GM10266 (cell line): ENCODE measurements around the gene ARHGAP8.

Experiments
- DNase-seq: peaks from one replicate; pipeline ENCODE4 v3.0.0; 2012; ENCODE audit errors: extremely low spot score
- TF ChIP-seq, protein P1 (sequence below): IDR thresholded peaks from 2 replicates; pipeline ENCODE4 v1.5.1; 2012; ENCODE audit warnings: mild to moderate bottlenecking, low read depth; ENCODE audit not compliant: control insufficient read depth, insufficient read depth; ENCODE audit errors: missing control alignments

ARHGAP8 gene

DNA sequence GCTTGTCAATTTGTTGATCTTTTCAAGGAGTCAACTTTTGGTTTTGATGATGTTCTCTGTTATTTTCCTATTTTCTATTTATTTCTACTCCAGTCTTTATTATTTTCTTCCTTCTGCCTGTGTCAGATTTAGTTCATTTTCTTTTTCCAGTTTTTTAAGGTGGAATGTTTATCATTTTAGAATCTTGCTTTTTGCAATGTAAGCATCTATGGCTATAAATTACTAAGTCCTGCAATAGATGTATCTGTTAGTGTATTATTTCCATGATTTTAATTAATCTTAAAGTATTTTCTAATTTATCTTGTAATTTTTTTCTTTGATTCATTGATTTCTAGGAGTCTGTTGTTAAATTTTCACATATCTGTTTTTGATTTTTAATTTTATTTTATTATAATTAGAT, 81.7 kb downstream of the ARHGAP8 start:
- DNase-seq: no peak
- TF ChIP-seq, protein P1, sequence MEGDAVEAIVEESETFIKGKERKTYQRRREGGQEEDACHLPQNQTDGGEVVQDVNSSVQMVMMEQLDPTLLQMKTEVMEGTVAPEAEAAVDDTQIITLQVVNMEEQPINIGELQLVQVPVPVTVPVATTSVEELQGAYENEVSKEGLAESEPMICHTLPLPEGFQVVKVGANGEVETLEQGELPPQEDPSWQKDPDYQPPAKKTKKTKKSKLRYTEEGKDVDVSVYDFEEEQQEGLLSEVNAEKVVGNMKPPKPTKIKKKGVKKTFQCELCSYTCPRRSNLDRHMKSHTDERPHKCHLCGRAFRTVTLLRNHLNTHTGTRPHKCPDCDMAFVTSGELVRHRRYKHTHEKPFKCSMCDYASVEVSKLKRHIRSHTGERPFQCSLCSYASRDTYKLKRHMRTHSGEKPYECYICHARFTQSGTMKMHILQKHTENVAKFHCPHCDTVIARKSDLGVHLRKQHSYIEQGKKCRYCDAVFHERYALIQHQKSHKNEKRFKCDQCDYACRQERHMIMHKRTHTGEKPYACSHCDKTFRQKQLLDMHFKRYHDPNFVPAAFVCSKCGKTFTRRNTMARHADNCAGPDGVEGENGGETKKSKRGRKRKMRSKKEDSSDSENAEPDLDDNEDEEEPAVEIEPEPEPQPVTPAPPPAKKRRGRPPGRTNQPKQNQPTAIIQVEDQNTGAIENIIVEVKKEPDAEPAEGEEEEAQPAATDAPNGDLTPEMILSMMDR: no peak

DNA sequence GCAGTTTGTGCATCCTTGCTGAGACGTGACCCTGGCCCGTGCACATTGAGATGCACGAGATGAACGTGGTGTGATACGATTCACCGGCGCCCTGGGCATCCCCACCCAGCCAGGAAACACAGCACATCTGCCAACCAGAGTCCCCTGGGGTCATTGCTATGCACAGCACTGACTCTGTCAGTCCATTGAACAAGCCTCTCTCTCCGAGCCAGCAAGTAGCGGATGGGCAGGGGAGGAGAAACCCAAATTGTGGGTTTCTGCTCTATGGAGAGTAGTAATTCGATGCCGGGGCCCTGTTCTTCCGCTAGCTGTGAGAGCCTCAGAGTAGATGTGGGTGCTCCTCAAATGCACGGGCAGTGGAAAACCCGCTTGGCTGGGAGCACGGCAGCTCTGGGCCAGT, 85.1 kb downstream of the ARHGAP8 start:
- no peak for DNase-seq

DNA sequence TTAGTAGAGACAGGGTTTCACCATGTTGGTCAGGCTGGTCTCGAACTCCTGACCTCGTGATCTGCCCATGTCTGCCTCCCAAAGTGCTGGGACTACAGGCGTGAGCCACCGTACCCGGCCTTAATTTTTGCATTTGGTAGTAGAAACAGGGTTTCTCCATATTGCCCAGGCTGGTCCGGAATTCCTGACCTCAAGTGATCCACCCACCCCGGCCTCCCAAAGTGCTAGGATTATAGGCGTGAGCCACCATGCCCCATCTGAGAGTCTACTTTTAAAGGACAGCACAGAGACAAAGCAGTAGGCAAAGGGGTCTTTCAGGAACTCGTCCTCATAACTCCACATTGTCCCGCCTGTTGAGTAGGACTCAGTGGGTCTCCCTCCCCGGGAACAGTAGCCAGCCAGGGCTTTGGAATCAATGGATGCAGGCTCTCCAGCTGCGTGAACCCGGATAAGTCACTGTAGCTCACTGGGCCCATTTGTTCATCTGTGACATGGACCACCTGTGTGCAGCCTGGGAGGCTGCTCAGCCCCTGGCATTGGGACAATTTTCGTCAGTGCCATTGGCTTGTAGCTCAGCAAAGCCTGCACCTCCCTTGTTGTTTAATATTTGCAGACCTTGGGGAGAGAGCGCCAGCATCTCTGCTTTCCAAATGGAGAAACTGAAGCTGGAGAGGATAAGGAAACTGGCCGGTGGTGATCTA, 86.1 kb downstream of the ARHGAP8 start:
- no peak for DNase-seq
- TF ChIP-seq, protein P1: no peak

More for the DNA sequence above, 85.1 kb downstream of the ARHGAP8 start:
- TF ChIP-seq, protein P1: no peak

DNA sequence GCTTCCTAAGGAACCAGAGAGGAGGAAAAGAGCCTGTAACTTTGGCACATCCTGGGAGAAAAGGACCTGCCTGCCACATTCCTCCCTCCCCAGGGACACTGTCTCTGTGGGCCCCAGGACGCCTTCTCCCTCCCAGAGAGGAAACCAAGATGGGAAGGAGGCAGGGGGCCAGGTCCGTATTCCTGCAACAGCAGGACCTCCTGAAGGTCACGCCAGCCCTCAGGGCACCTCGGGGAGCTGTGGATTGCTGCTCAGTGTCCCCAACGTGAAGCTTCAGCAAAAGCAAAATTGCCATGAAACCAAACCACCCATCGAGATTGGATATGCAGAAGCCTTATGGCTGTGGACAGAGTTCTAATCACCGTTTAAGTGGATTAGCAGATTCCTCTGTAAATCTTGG, 86.7 kb downstream of the ARHGAP8 start:
- TF ChIP-seq, protein P1: no peak
- DNase-seq: no peak

DNA sequence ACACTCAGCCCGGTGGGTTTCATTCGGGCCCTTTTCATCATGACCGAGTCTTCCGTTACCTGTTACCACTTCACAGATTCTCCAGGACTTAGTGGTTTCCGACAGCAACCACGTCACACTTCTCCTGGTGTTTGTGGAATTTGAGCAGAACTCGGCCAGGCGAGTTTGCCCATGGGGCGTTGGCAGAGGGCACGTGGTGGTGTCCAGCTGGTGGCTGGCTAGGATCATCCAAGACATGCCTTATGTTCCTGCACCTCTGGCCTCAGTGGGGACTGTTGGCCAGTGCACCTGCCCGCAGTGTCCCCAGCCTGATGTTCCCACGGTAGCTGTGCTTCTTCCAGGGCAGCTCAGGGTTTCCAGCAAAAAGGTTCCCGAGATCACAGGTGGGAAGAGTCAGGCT, 87.3 kb downstream of the ARHGAP8 start:
- no peak for DNase-seq
- TF ChIP-seq, protein P1: no peak

DNA sequence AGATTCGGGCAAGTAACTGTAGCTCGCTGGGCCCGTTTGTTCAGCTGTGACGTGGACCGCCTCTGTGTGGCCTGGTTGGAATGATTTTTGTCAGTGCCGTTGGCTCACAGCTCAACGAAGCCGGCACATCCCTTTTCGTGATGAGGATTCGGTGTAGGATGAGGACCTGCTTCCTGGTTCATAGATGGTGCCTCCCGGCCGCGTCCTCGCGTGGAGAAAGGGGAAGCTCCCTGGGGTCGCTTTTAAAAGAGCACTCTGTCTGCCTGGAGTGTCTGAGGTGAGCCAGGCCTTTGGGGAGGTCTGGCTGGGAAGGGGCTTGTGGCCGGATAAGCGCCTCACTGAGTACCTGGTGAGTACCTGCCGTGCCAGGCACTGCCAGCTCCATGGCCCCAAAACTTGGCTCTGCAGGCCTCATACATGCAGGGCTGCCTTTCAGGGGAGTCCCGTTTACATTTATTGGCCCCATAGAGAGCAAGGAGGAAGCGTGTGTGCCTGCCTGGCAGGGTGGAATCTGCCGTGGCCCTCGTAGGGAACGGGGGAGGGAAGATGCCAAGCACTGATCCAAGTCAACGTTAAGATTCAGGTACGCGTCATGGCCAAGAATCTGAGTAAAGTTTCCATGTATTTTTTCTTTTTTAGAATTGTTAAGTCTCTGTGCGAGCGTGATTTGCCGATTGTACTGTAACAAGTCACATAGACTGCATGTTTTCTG, 88.4 kb downstream of the ARHGAP8 start:
- TF ChIP-seq, protein P1: no peak
- DNase-seq: no peak

DNA sequence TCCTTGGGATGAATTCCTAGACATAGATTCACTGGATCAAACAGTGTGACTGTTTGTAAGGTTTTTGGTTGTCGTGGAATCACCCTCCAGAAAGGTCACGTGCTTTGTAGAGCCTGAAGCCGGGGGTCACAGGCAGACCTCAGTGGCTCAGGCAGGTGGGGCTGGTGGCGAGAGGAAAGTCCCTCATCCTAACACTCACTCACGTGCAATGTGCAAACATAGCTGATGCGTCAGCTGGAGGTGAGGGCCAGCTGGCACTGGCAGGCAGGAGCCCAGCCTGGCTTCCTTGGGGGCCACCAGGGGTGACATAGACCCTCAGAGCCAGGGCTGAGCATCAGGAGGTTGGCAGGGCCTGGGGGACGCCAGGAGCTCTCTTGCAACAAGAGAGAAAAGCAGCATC, 90.0 kb downstream of the ARHGAP8 start:
- no peak for DNase-seq
- TF ChIP-seq, protein P1: no peak
